ENCODE results near the gene WDR13.
"Not testable (repeated sequence)": the region's sequence is repeated elsewhere in the genome, so short reads cannot be mapped to it uniquely, and the experiment has no call there.

Gene WDR13

DNA sequence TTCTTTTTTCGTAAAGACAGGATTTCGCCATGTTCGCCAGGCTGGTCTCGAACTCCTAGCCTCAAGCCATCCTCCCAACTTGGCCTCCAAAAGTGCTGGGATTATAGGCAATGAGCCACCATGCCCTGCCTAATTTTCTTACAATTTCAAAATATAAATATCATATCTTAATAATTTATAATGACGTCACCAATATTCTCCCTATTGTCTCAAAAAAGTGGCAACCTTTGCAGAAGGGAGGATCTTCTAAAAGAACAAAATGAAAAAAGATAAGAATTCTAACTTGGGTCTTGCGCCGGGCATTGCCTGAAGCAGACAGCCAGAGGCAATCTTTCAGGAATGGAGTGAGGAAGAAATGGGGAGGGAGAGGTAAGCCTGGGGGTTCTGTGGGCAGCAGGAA is 48.4 kb downstream of the WDR13 start:
- Histone ChIP-seq H3K9me2 (replicated peaks; ENCODE audit: low read depth, low read length) (no peaks in the 10 kb centered on the region), H4K20me1 (ENCODE audit: insufficient read depth, low read length, poor library complexity, severe bottlenecking) (no peaks in the 10 kb centered on the region), H3K27me3 (ENCODE audit: insufficient read depth, low read length, poor library complexity, severe bottlenecking) (no peaks in the 10 kb centered on the region), H3K9me3 (ENCODE audit: insufficient read depth, low read depth, low read length) (no peaks in the 10 kb centered on the region), H3K9ac (ENCODE audit: low read depth, low read length, poor library complexity, severe bottlenecking) (no peak overlapping the region), H3K36me3 (ENCODE audit: insufficient read depth, low read length) (no peaks in the 10 kb centered on the region), H3K4me2 (ENCODE audit: low read depth, low read length, poor library complexity, severe bottlenecking) (no peak overlapping the region), H3K4me3 (ENCODE audit: low read length, poor library complexity, severe bottlenecking) (no peak overlapping the region), H3F3A (ENCODE audit: low read depth) (no peaks in the 10 kb centered on the region), H3K4me1 (ENCODE audit: insufficient read depth, low read length, poor library complexity, severe bottlenecking) (no peaks in the 10 kb centered on the region), H3K79me2 (ENCODE audit: insufficient read depth, low read length) (no peaks in the 10 kb centered on the region), H2AFZ (ENCODE audit: low read length) (no peak overlapping the region)
- no peak for TF ChIP-seq EZH2phosphoT487 (IDR thresholded peaks at IDR 0.05; ENCODE audit: borderline replicate concordance)
- TF ChIP-seq, protein P1, sequence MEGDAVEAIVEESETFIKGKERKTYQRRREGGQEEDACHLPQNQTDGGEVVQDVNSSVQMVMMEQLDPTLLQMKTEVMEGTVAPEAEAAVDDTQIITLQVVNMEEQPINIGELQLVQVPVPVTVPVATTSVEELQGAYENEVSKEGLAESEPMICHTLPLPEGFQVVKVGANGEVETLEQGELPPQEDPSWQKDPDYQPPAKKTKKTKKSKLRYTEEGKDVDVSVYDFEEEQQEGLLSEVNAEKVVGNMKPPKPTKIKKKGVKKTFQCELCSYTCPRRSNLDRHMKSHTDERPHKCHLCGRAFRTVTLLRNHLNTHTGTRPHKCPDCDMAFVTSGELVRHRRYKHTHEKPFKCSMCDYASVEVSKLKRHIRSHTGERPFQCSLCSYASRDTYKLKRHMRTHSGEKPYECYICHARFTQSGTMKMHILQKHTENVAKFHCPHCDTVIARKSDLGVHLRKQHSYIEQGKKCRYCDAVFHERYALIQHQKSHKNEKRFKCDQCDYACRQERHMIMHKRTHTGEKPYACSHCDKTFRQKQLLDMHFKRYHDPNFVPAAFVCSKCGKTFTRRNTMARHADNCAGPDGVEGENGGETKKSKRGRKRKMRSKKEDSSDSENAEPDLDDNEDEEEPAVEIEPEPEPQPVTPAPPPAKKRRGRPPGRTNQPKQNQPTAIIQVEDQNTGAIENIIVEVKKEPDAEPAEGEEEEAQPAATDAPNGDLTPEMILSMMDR (conservative IDR thresholded peaks at IDR 0.05; ENCODE audit: low read length), result no peak

DNA sequence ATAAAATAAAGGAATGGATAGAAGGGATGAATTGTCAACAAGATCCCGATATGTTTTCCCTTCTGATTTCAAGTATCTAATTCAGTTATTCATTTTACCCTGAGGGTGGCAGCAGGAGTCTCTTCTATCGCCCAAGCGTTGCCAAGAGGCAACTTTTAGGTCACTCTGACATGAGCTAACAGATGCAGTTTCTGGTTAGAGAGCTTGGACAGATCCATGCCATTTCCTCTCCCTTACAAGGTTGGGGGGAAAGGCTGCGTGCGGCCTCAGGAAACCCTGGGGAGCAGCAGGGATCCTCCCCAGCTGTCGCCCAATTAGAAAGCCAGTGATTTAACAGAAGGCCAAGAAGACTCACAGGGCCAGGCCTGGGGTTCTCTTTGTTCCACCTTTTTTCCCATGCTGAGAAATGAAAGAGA is 51.1 kb downstream of the WDR13 start:
- Histone ChIP-seq H3K27me3 (ENCODE audit: insufficient read depth, low read length, poor library complexity, severe bottlenecking) (no peaks in the 10 kb centered on the region), H3K9me3 (ENCODE audit: insufficient read depth, low read depth, low read length) (no peaks in the 10 kb centered on the region), H3K9ac (ENCODE audit: low read depth, low read length, poor library complexity, severe bottlenecking) (no peak overlapping the region), H3K4me3 (ENCODE audit: low read length, poor library complexity, severe bottlenecking) (no peak overlapping the region), H3K79me2 (ENCODE audit: insufficient read depth, low read length) (no peaks in the 10 kb centered on the region), H3K4me1 (ENCODE audit: insufficient read depth, low read length, poor library complexity, severe bottlenecking) (no peaks in the 10 kb centered on the region), H3F3A (ENCODE audit: low read depth) (no peaks in the 10 kb centered on the region), H4K20me1 (ENCODE audit: insufficient read depth, low read length, poor library complexity, severe bottlenecking) (no peaks in the 10 kb centered on the region), H2AFZ (ENCODE audit: low read length) (peak overlapping the region; percentile 19; the same call in 1 of the 2 replicates), H3K4me2 (ENCODE audit: low read depth, low read length, poor library complexity, severe bottlenecking) (no peak overlapping the region), H3K36me3 (ENCODE audit: insufficient read depth, low read length) (no peaks in the 10 kb centered on the region), H3K9me2 (replicated peaks; ENCODE audit: low read depth, low read length) (no peaks in the 10 kb centered on the region)
- TF ChIP-seq EZH2phosphoT487 (IDR thresholded peaks at IDR 0.05; ENCODE audit: borderline replicate concordance), result no peak
- TF ChIP-seq, protein P1 (conservative IDR thresholded peaks at IDR 0.05; ENCODE audit: low read length), result peak; percentile 52

DNA sequence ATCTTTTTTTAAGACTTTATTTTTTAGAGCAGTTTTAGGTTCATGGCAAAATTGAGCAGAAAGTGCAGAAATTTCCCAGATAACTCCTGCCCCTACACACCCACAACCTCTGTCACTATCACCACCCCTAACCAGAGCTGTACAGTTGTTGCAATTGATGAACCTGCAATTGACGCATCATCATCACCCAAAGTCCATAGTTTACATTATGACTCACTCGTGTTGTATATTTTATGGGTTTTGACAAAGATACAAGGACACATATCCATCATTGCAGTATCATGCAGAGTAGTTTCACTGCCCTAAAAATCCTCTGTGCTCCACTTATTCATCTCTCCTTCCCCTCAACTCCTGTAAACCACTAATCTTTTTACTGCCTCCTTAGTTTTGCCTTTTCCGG is 51.8 kb downstream of the WDR13 start:
- no peak overlapping the region for H3K4me3 ChIP-seq (ENCODE audit: low read length, poor library complexity, severe bottlenecking)
- H3K4me2 ChIP-seq (ENCODE audit: low read depth, low read length, poor library complexity, severe bottlenecking), result no peak overlapping the region
- TF ChIP-seq, protein P1 (conservative IDR thresholded peaks at IDR 0.05; ENCODE audit: low read length), result no peak
- no peak for TF ChIP-seq EZH2phosphoT487 (IDR thresholded peaks at IDR 0.05; ENCODE audit: borderline replicate concordance)
- no peaks in the 10 kb centered on the region for H4K20me1 ChIP-seq (ENCODE audit: insufficient read depth, low read length, poor library complexity, severe bottlenecking)
- no peaks in the 10 kb centered on the region for H3K27me3 ChIP-seq (ENCODE audit: insufficient read depth, low read length, poor library complexity, severe bottlenecking)
- no peaks in the 10 kb centered on the region for H3F3A ChIP-seq (ENCODE audit: low read depth)
- no peaks in the 10 kb centered on the region for H3K9me2 ChIP-seq (replicated peaks; ENCODE audit: low read depth, low read length)
- no peaks in the 10 kb centered on the region for H3K79me2 ChIP-seq (ENCODE audit: insufficient read depth, low read length)
- H2AFZ ChIP-seq (ENCODE audit: low read length), result no peak overlapping the region
- H3K9me3 ChIP-seq (ENCODE audit: insufficient read depth, low read depth, low read length), result no peaks in the 10 kb centered on the region
- H3K4me1 ChIP-seq (ENCODE audit: insufficient read depth, low read length, poor library complexity, severe bottlenecking), result no peaks in the 10 kb centered on the region
- no peaks in the 10 kb centered on the region for H3K36me3 ChIP-seq (ENCODE audit: insufficient read depth, low read length)
- no peak overlapping the region for H3K9ac ChIP-seq (ENCODE audit: low read depth, low read length, poor library complexity, severe bottlenecking)

DNA sequence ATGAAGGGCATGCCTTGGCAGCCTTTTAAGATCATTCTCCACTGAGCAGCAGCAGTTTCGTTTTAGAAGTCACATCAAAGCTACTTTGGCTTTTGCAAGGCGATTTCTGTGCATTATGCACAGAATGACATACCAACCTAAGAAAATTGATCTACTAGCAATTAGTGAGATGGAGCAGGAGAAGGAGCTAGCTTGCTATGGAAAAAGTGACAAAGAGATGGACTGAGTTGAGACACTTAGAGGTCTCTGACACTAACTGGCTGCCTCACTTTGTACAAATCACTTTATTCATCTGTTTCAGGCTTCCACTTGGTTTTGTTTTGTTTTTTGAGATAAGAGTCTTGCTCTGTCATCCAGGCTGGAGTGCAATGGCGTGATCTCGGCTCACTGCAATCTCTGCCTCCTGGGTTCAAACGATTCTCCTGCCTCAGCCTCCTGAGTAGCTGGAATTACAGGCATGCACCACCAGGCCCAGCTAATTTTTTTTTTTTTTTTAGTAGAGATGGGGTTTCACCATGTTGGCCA is 54.8 kb downstream of the WDR13 start:
- H3K9ac ChIP-seq (ENCODE audit: low read depth, low read length, poor library complexity, severe bottlenecking); H3F3A ChIP-seq (ENCODE audit: low read depth); H3K4me3 ChIP-seq (ENCODE audit: low read length, poor library complexity, severe bottlenecking); H2AFZ ChIP-seq (ENCODE audit: low read length); H3K9me2 ChIP-seq (replicated peaks; ENCODE audit: low read depth, low read length); H3K4me1 ChIP-seq (ENCODE audit: insufficient read depth, low read length, poor library complexity, severe bottlenecking); H3K4me2 ChIP-seq (ENCODE audit: low read depth, low read length, poor library complexity, severe bottlenecking); H3K27me3 ChIP-seq (ENCODE audit: insufficient read depth, low read length, poor library complexity, severe bottlenecking); H4K20me1 ChIP-seq (ENCODE audit: insufficient read depth, low read length, poor library complexity, severe bottlenecking); H3K79me2 ChIP-seq (ENCODE audit: insufficient read depth, low read length); H3K9me3 ChIP-seq (ENCODE audit: insufficient read depth, low read depth, low read length); H3K36me3 ChIP-seq (ENCODE audit: insufficient read depth, low read length): not testable (repeated sequence)

DNA sequence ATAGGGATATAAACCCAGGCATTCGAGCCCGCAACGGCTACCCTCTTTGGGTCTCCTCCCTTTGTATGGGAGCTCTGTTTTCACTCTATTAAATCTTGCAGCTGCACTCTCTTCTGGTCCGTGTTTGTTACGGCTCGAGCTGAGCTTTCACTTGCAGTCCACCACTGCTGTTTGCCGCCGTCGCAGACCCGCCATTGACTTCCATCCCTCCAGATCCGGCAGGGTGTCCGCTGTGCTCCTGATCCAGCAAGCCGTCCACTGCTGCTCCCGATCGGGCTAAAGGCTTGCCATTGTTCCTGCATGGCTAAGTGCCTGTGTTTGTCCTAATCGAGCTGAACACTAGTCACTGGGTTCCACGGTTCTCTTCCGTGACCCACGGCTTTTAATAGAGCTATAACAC is 57.5 kb downstream of the WDR13 start:
- H3K9me2 ChIP-seq (replicated peaks; ENCODE audit: low read depth, low read length); H3K4me2 ChIP-seq (ENCODE audit: low read depth, low read length, poor library complexity, severe bottlenecking); H3K79me2 ChIP-seq (ENCODE audit: insufficient read depth, low read length); H3K4me3 ChIP-seq (ENCODE audit: low read length, poor library complexity, severe bottlenecking); H3K9ac ChIP-seq (ENCODE audit: low read depth, low read length, poor library complexity, severe bottlenecking); H3K36me3 ChIP-seq (ENCODE audit: insufficient read depth, low read length); H3K4me1 ChIP-seq (ENCODE audit: insufficient read depth, low read length, poor library complexity, severe bottlenecking); H3K27me3 ChIP-seq (ENCODE audit: insufficient read depth, low read length, poor library complexity, severe bottlenecking); H2AFZ ChIP-seq (ENCODE audit: low read length); H4K20me1 ChIP-seq (ENCODE audit: insufficient read depth, low read length, poor library complexity, severe bottlenecking); H3F3A ChIP-seq (ENCODE audit: low read depth); H3K9me3 ChIP-seq (ENCODE audit: insufficient read depth, low read depth, low read length): not testable (repeated sequence)

Measured in Loucy (cell line).